Hypothalamus (tissue), 51 donors: Measurements from ENCODE around the gene IL17C.

Source experiments
- DNase-seq, 51 donors: peaks; one replicate each; lab custom pipeline; 2025; lab: John Stamatoyannopoulos, UW

IL17C gene

DNA sequence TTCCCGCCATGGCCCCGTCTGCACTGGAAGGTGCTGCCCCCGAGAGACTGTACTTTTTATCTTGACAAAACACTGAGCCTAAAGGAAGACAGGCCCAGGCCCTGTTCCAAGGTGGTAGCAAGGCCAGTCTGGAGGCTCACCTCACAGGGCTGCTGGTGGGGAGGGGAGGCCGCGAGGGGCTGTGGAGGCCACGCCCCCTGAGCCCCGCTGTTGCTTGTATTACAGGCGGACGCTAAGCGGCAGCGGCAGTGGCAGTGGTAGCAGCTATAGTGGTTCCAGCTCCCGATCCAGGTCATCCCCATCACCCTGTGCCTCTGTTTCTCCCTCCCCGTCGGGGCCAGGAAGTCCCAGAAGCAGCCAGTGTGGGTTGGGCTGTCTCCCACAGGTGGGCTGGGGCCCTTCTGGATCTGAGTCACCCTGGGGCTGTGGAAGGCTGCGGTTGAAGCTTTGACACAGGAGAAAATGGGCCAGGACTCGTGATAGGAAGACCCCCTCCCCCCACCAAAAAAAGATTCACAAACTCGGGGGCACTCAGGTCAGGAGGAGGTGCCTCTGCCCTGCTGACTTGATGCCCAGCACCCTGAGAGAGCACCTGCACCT, 13.3 kb upstream of the IL17C start:
- no peak for DNase-seq

GRCh38 chr16:88626646-88627045, 11.7 kb upstream of the IL17C start:
- DNase-seq, result no peak

DNA sequence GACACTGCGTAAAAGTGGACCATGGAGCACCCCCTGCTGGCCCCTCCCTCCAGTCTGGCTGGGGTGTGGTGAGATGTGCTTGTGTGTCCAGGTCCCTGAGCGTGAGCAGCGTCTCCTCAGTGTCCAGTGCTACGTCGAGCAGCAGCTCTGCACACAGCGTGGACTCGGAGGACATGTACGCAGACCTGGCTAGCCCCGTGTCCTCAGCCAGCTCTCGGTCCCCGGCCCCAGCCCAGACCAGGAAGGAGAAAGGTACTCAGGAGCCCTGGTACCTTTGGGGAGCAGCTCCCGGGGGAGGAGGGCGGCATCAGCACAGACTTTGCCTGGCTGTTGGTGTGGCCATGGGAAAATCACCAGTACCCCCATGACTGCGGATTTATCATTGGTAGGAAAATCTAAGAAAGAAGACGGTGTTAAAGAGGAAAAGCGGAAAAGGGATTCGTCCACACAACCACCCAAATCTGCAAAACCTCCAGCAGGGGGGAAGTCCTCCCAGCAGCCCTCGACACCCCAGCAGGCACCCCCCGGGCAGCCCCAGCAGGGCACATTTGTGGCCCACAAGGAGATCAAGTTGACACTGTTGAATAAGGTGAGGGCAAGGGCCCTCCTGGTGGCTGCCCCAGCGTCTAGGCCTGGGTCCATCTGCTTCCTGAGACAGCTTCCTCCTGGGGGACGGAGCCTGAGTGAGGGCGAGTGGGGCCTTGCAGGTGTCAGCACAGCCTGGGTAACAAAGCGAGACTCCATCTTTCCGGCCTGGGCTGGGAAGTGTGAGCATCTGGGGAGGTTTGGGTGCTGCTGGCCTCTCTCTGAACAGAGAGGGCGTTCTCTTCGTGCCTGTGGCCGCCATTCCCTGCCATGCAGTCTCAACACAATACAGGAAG, 10.6 kb upstream of the IL17C start:
- DNase-seq, result no peak

GRCh38 chr16:88628512-88628974, 9.8 kb upstream of the IL17C start:
- no peak for DNase-seq

DNA sequence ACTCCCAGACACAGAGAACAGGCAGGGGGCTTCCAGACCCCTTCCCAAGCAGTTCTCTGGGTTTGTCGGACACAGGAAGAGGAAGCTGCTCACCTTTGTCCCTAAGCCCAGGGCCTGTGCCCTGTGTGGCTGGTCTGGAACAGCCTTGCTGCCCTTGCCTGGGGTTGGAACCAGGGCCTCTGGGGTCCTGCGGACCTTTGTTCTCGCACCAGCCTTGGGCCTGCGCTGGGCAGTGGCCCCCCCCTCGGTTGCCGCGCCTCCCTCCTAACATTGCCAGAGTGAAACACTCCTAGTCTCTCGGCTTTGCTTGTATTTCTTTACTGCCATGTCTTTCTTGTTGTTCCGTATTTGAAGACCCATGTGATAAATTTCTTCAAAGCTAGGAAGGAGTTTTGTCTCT, 8.5 kb upstream of the IL17C start:
- no peak for DNase-seq

- no peak for DNase-seq
These were observed 7.9 kb upstream of the IL17C start for GRCh38 chr16:88630433-88630832.

- no peak for DNase-seq
These were observed 7.4 kb upstream of the IL17C start for GRCh38 chr16:88630941-88631340.

GRCh38 chr16:88631384-88631783, 7.0 kb upstream of the IL17C start:
- no peak for DNase-seq

DNA sequence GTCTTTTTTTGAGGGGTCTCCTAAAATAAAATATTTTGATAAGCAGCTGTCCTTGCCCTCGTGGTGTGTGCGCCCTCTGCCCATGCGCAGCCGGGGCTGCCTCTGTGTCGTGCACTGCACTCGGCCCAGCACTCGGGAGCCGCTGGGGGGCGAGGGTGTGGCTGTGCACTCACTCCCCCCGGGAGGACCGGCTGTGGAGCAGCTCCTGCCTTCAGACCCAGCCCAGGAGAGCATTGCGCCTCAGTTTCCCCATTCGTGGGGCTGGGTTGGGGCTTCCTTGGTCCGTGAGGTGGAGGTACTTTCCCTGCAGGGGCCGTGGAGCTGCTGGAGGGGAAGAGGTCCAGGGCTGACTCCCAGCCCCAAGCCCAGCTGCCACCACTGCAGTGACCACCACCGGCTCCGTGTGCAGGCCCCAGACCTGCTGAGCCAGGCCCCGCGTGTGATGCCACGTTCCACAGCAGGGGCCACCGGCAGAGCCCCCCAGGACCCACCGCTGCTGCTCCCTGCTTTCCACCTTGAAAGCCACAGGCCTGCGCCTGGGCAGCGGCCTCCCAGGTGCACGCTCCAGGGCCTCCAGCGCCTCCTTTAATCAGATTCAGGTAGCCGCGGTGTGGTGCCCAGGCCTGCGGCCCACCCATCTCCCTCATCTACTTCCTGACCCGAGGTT, 6.3 kb upstream of the IL17C start:
- no peak for DNase-seq

DNA sequence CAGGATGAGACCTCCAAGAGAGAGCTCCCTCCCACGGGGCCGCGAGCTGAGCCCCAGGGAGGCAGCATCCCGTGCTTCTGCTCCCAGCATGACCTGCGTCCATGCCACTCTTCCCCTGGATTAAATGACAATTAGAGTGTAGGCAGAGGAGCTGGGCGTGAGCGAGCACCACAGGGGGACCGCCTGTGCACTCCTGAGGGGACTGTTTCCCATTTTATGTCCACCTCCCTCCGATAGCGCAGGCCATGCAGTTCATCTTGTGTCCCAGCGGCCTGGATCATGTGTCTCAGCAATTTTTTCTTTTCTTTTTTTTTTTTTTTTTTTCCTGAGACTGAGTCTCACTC, 5.8 kb upstream of the IL17C start:
- DNase-seq, result no peak

GRCh38 chr16:88633684-88634140, 4.7 kb upstream of the IL17C start:
- peak in 1 of 51 donors; percentile 13 for DNase-seq

- DNase-seq, result no peak
These were observed 4.0 kb upstream of the IL17C start for GRCh38 chr16:88634141-88634993.

- no peak for DNase-seq
These were observed 3.2 kb upstream of the IL17C start for GRCh38 chr16:88634994-88635670.

DNA sequence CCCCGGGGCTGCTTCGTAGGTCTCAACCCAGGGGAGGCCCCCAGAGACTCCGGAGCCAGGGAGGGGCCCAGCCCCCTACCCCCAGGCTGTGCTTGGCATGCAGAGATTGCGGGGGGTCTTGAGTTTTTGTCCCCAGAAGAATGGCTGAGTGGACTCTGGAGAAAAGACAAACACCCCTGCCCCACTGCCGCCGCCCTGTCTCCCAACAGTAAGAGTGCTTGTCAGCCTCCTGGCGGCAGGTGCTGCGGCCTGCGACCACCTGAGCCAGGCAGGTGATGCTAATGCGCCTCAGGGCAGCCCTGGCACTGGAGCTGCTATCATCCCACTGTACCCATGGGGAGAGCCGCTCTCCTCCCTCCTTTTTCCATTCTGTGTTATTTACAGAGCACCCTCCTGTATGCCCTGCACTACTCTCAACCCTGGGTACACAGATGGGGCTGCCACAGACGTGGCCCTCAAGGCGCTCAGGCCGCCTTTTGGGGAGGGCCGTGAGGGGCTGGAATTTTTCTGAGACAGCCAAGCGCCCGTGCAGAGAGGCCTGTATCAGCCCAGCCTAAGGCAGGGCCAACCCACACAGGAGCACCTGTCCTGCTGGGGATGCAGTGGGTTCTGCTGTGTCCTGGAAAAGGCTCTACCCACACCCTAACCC, 2.6 kb upstream of the IL17C start:
- DNase-seq, result no peak

GRCh38 chr16:88636488-88637265, 1.7 kb upstream of the IL17C start:
- no peak for DNase-seq

- no peak for DNase-seq
These were observed 1.1 kb downstream of the IL17C start for GRCh38 chr16:88639231-88640038.

GRCh38 chr16:88640039-88640495, 1.7 kb downstream of the IL17C start:
- DNase-seq, result no peak
